ELR (cell line): Measurements from ENCODE around the gene DMRTA2.

ENCODE experiments used
- DNase-seq: peaks from one replicate; pipeline ENCODE4 v3.0.0-alpha.2; 2015; ENCODE audit warnings: low read depth

The DMRTA2 gene

GRCh38 chr1:50424045-50424883 lies 1.0 kb upstream of the DMRTA2 start:
- DNase-seq, result no peak

GRCh38 chr1:50423670-50424000 lies 392 bp upstream of the DMRTA2 start:
- DNase-seq, result no peak

- no peak for DNase-seq
These were observed 633 bp downstream of the DMRTA2 start for GRCh38 chr1:50422675-50422945.

- DNase-seq, result no peak
These were observed 1.2 kb downstream of the DMRTA2 start for GRCh38 chr1:50421768-50422674.

GRCh38 chr1:50421366-50421748 lies 1.9 kb downstream of the DMRTA2 start:
- DNase-seq, result no peak

GRCh38 chr1:50420689-50421365 lies 2.4 kb downstream of the DMRTA2 start:
- no peak for DNase-seq

GRCh38 chr1:50419907-50420677 lies 3.2 kb downstream of the DMRTA2 start:
- no peak for DNase-seq

- DNase-seq, result no peak
These were observed 3.9 kb downstream of the DMRTA2 start for GRCh38 chr1:50419192-50419906.

GRCh38 chr1:50418600-50419109 lies 4.6 kb downstream of the DMRTA2 start:
- DNase-seq, result no peak

GRCh38 chr1:50417946-50418599 lies 5.2 kb downstream of the DMRTA2 start:
- no peak for DNase-seq

GRCh38 chr1:50417507-50417906 lies 5.7 kb downstream of the DMRTA2 start:
- no peak for DNase-seq

- DNase-seq, result no peak
These were observed 6.4 kb downstream of the DMRTA2 start for GRCh38 chr1:50416553-50417453.

GRCh38 chr1:50416150-50416527 lies 7.1 kb downstream of the DMRTA2 start:
- DNase-seq, result no peak

GRCh38 chr1:50415235-50416149 lies 7.8 kb downstream of the DMRTA2 start:
- no peak for DNase-seq

GRCh38 chr1:50414853-50415234 lies 8.4 kb downstream of the DMRTA2 start:
- DNase-seq, result no peak

- no peak for DNase-seq
These were observed 10.3 kb downstream of the DMRTA2 start for GRCh38 chr1:50412813-50413476.

GRCh38 chr1:50405814-50406213 lies 17.4 kb downstream of the DMRTA2 start:
- no peak for DNase-seq

- no peak for DNase-seq
These were observed 29.6 kb downstream of the DMRTA2 start for GRCh38 chr1:50393522-50394120.
